GM23338 (cell line): Measurements from ENCODE around the gene DR1.

Source experiments
- CREB1 ChIP-seq: fragments of 250-450 bp; sonication (Bioruptor Pico); IDR thresholded peaks from 2 replicates; pipeline ENCODE4 v1.5.0; 2020; ENCODE audit warnings: low read depth, mild to moderate bottlenecking, moderate library complexity
- CTCF ChIP-seq, 2 experiments: fragments of 200-600 bp in 1 of 2; sonication (generic) in 1 of 2; conservative IDR thresholded peaks; 2 replicates each; pipeline versions ENCODE4 v1.5.1 to v1.6.1; 2016 to 2017; ENCODE audit warnings: antibody characterized with exemption in 2 of 2, low read depth in 2 of 2, mild to moderate bottlenecking in 2 of 2, moderate library complexity in 1 of 2
- ETS1 ChIP-seq: IDR thresholded peaks from 2 replicates; pipeline ENCODE4 v1.6.1; 2016; ENCODE audit warnings: antibody characterized with exemption
- EZH2 ChIP-seq: fragments of 200-600 bp; sonication (generic); IDR thresholded peaks from one replicate; pipeline ENCODE4 v1.8.0; 2017; ENCODE audit warnings: antibody characterized with exemption, mild to moderate bottlenecking, low read depth; ENCODE audit not compliant: unreplicated experiment
- EZH2phosphoT487 ChIP-seq: fragments of 200-600 bp; sonication (generic); IDR thresholded peaks from one replicate; pipeline ENCODE4 v1.8.1; 2018; ENCODE audit warnings: antibody characterized with exemption; ENCODE audit not compliant: unreplicated experiment
- JUNB ChIP-seq: IDR thresholded peaks from one replicate; pipeline ENCODE4 v1.6.1; 2016; ENCODE audit warnings: antibody characterized with exemption; ENCODE audit not compliant: unreplicated experiment
- NANOG ChIP-seq: IDR thresholded peaks from 2 replicates; pipeline ENCODE4 v1.6.1; 2016; ENCODE audit warnings: antibody characterized with exemption, borderline replicate concordance
- POLR2AphosphoS5 ChIP-seq: IDR thresholded peaks from 2 replicates; pipeline ENCODE4 v1.6.1; 2016; ENCODE audit warnings: antibody characterized with exemption, low read depth
- STAT1 ChIP-seq: IDR thresholded peaks from one replicate; pipeline ENCODE4 v1.6.1; 2016; ENCODE audit warnings: antibody characterized with exemption; ENCODE audit not compliant: unreplicated experiment
- ZNF114 ChIP-seq: fragments of 250-450 bp; sonication (Bioruptor Pico); IDR thresholded peaks from 2 replicates; pipeline ENCODE4 v1.5.0; 2020; ENCODE audit warnings: mild to moderate bottlenecking, moderate library complexity
- ZNF331 ChIP-seq: fragments of 250-450 bp; sonication (Bioruptor Pico); IDR thresholded peaks from 2 replicates; pipeline ENCODE4 v1.5.0; 2020; ENCODE audit warnings: low read depth, mild to moderate bottlenecking, moderate library complexity
- ZNF462 ChIP-seq: fragments of 250-450 bp; sonication (Bioruptor Pico); IDR thresholded peaks from 2 replicates; pipeline ENCODE4 v1.5.0; 2020; ENCODE audit warnings: mild to moderate bottlenecking, moderate library complexity
- TF ChIP-seq, protein P1 (sequence below): IDR thresholded peaks from one replicate; pipeline ENCODE4 v1.6.1; 2018; ENCODE audit warnings: antibody characterized with exemption; ENCODE audit not compliant: unreplicated experiment

- TF ChIP-seq CTCF (conservative IDR thresholded peaks at IDR 0.05; ENCODE audit: low read depth in 2 of 2) (no peak), POLR2AphosphoS5 (no peak), EZH2phosphoT487 (no peak), EZH2 (no peak), NANOG (no peak), ETS1 (no peak), ZNF114 (CRISPR knock-in tag) (no peak), STAT1 (no peak), CREB1 (CRISPR knock-in tag) (no peak), ZNF331 (CRISPR knock-in tag) (no peak), JUNB (no peak), ZNF462 (CRISPR knock-in tag) (no peak)
- TF ChIP-seq, protein P1, sequence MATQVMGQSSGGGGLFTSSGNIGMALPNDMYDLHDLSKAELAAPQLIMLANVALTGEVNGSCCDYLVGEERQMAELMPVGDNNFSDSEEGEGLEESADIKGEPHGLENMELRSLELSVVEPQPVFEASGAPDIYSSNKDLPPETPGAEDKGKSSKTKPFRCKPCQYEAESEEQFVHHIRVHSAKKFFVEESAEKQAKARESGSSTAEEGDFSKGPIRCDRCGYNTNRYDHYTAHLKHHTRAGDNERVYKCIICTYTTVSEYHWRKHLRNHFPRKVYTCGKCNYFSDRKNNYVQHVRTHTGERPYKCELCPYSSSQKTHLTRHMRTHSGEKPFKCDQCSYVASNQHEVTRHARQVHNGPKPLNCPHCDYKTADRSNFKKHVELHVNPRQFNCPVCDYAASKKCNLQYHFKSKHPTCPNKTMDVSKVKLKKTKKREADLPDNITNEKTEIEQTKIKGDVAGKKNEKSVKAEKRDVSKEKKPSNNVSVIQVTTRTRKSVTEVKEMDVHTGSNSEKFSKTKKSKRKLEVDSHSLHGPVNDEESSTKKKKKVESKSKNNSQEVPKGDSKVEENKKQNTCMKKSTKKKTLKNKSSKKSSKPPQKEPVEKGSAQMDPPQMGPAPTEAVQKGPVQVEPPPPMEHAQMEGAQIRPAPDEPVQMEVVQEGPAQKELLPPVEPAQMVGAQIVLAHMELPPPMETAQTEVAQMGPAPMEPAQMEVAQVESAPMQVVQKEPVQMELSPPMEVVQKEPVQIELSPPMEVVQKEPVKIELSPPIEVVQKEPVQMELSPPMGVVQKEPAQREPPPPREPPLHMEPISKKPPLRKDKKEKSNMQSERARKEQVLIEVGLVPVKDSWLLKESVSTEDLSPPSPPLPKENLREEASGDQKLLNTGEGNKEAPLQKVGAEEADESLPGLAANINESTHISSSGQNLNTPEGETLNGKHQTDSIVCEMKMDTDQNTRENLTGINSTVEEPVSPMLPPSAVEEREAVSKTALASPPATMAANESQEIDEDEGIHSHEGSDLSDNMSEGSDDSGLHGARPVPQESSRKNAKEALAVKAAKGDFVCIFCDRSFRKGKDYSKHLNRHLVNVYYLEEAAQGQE, result no peak
These were observed 5.6 kb upstream of the DR1 start for GRCh38 chr1:93340090-93340489.
